ENCODE data around the gene ARHGAP23.

DNA sequence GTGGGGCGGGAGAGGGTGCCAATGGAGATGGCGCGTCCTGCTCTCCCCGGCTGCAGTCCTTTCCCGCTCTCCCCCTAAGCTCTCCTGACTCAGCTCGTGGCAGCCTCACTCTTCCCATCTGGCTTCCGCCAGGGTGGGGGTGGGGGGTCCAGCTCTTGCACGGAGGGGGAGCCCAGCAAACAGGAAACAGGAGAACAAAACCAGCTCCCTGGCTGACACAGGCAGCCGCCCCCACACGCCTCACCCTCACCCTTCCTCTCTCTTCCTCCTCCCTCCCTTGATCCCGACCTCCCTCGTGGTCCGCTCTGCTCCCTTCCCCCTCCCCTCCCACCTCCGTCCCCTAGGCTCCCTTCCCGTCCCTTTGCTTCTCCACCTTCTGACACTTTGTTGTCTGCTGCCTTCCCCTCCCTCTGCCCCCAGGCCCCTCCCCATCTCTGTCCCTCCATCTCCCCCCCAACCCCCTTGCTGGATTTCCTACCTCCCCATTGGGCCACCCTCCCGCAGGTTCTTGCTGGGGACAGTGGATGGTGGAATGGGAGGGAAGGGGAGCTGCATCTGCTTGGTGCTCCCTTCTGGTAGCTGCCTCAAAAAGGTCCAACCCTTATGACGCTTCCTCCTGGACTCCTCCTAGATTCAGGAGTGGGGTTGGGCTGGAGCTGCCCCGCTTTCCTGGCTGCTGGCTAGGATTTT is 23.7 kb downstream of the ARHGAP23 start:
- no peak for TF ChIP-seq EZH2 (IDR thresholded peaks at IDR 0.05; ENCODE audit: low read depth)
- TF ChIP-seq, protein P1, sequence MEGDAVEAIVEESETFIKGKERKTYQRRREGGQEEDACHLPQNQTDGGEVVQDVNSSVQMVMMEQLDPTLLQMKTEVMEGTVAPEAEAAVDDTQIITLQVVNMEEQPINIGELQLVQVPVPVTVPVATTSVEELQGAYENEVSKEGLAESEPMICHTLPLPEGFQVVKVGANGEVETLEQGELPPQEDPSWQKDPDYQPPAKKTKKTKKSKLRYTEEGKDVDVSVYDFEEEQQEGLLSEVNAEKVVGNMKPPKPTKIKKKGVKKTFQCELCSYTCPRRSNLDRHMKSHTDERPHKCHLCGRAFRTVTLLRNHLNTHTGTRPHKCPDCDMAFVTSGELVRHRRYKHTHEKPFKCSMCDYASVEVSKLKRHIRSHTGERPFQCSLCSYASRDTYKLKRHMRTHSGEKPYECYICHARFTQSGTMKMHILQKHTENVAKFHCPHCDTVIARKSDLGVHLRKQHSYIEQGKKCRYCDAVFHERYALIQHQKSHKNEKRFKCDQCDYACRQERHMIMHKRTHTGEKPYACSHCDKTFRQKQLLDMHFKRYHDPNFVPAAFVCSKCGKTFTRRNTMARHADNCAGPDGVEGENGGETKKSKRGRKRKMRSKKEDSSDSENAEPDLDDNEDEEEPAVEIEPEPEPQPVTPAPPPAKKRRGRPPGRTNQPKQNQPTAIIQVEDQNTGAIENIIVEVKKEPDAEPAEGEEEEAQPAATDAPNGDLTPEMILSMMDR (conservative IDR thresholded peaks at IDR 0.05), result no peak
